SH-SY5Y (cell line): Measurements from ENCODE around the gene ONECUT2.

Experiments
- GATA2 ChIP-seq: IDR thresholded peaks from 2 replicates; pipeline ENCODE4 v1.6.1; 2011; ENCODE audit warnings: mild to moderate bottlenecking, low read depth, low read length
- GATA3 ChIP-seq: IDR thresholded peaks from 2 replicates; pipeline ENCODE4 v1.6.1; 2011; ENCODE audit warnings: low read depth, mild to moderate bottlenecking, low read length, moderate library complexity

- no peak for TF ChIP-seq GATA2
- TF ChIP-seq GATA3 = no peak
These were observed 6.7 kb upstream of the ONECUT2 start for GRCh38 chr18:57428221-57429150.
